NCI-H1694 treated with DMSO at 0.1 percent for 48 hours (cell line): ENCODE data around the gene PRKCH.

Experiments
- DNase-seq: peaks from one replicate; lab custom pipeline; 2025; lab: John Stamatoyannopoulos, UW

PRKCH gene

GRCh38 chr14:61337893-61338292 is 16.5 kb downstream of the PRKCH start:
- no peak for DNase-seq

DNA sequence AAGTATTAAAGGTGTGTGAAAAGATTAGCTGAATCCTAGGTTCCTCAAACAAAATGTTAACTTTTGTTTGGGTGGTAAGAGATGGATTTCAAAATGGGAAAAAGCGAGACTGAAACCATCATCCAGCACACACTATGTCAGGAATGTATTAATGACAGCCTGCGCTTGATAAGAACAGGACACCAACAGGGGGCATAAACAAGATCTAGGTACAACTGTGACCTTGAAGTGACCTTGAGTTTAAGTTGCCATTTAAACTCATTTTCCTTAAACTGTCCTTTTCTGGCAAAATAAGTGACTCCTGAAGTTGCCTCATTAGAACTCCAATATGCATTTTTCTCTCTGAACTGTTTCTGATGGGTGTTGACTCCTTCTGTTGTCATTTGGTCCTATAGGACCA is 17.1 kb downstream of the PRKCH start:
- DNase-seq: no peak

DNA sequence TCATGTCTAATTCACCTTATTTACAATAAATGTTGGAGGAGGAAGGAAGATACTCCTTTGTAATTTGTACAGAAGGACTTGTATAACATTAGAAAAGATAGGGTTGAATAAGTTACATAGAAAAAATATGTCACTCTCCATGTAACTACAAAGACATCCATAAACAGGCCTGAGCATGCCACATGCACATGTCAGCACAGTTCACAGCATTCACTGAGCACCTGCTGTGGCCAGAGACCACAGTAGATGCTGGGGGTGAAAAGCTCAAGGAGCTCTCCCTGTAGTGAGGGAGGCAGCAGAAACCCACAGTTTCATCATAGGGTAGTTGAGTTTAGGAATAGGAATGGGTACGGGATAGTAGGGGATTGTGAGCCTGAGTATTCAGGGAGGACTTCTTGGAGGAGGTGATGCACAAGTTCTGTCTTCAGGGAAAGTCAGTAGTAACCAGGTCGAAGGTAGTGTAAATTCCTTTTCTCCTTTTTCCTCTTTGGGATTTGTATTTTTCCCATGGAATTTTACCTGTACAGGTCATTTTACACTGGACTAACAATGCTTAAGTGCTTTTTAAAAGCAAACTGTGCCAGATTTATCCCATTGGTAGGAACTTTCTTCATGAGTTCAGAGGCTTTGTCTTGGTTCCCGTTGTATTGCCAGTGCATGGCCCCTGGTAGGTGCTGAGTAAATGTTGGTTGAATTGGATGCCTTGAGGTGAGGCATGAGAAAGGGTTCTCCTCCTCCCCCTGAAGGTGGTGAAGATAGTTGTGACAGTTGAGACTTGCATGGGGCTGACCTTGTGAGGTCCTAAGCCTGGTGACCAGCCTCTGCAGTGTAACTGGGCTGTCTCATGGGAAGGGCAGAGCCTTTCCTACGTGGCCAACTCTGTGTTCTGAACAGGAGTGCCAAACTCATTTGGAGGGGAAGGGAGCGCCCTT is 20.2 kb downstream of the PRKCH start:
- no peak for DNase-seq

- no peak for DNase-seq
Measured at GRCh38 chr14:61342486-61342885, 21.1 kb downstream of the PRKCH start.

GRCh38 chr14:61342932-61343331 is 21.6 kb downstream of the PRKCH start:
- DNase-seq: no peak

DNA sequence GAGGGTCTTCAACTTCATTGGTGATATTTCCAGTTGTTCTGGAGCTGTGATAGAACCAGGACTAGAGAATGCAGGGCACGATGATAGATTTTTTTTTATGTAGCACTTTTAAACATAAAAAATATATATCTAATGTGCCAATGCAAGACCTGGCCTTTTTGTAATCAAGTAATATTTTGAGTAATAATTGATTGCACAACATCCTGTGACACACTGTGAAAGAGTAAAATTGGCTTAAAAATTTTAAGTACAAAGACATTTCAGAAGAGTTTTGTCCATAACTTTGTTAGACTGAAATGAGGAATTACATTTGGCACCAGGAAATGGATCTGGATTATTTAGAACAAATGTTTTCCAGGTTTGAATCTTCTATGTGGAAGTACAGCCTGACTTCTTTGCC is 22.1 kb downstream of the PRKCH start:
- DNase-seq: no peak

DNA sequence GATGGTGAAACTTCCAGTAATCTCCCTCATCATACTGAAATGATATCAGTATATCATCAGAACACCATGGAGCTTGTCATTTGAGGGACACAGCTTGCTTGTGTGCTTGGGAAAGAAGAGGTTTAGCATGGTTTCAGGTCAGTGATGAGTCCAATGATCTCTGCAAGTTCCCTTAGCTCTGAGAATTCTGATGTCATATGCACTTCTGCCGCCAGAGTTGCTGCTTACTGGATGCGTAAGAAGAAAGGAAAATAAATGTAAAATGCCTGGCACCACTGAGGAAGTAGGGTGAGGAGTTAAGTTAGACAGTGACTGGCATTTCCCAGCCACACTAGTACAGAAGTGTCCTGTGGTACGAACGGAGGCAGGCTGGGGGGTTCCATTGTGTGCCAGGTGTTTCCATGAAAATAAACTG is 22.6 kb downstream of the PRKCH start:
- DNase-seq: no peak

DNA sequence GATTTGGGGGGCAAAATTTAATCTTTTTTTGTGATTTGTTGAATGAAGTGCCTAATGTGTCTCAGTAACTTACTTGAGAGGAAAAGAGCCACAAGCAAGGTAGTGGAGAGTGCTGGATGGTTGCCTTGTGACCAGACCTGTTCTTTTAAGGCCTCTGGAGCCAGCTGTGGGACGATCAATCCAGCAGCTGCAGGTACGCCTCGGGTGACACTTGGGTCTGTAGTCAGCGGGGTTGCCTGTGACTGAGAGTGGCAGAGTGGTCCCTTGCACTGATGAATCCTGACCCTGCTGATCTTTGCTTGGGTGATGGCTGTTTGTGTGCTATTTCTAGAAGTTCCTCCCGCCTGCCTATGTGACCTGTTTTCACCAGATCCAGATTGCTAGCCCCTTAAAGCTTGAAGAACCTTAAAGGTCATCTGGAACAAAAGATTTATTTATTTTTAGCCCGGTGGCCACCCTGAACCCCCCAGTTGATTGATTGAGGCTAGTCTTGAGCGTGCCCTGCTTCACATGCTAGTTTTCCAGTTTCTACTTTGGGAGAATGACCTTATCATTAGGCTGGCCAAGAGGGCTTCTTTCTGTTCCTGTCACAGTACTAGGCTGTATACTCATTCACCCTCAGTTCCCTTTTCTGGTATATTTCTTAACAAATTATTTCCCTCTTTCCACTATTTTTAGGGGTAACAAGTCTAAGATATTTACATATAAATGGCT is 23.2 kb downstream of the PRKCH start:
- DNase-seq: no peak

GRCh38 chr14:61345151-61345482 is 23.7 kb downstream of the PRKCH start:
- DNase-seq: no peak

- no peak for DNase-seq
Measured at GRCh38 chr14:61346221-61346620, 24.8 kb downstream of the PRKCH start.

DNA sequence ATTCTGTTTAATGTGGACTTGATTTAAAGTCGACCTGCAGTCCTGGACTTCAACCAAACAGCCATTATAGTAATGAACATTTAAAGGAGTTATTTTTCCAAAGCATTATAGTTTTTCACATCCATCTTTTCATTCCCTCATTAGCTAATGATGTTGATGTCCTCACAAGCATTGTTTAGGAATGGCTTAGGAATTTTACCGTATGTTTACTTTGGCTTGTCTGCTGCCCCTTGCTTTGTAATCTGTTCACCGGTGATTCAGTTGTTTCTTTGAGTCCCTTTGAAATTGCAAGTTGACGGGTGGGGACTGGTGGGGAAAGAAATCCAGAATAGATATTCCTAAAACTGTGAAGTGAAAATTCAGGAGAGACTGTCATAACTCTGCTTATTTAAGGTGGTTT is 25.4 kb downstream of the PRKCH start:
- no peak for DNase-seq

DNA sequence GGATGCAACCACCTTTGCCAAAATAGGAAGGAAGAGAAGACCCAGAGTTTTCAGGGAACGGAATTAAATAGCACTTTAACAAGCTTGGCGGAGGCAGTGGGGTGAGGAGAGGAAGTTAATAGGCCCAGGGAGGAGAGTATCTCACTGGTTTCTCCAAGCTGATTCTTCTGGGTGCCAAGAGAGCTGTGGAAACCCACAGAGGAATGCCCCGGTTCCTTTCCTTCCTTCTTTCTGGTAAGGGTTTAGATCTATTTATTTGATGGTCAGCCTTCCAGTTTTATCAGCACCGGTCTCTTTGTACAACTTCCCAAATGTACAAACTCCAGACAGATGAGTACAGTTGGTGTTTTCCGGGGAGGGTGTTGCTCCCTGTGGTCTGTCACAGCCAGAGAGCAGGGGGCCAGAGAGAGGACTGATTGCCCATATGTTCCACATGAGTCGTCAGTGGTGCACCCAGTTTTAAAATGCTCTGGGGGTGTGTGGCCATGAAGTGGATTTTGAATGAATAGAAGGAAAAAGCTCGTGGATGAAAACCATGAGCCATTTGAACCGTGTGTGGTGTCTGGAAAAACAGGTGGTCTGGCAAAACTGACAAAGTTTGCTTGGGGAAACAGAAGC is 26.6 kb downstream of the PRKCH start:
- DNase-seq: no peak

- no peak for DNase-seq
Measured at GRCh38 chr14:61350427-61351270, 29.3 kb downstream of the PRKCH start.

DNA sequence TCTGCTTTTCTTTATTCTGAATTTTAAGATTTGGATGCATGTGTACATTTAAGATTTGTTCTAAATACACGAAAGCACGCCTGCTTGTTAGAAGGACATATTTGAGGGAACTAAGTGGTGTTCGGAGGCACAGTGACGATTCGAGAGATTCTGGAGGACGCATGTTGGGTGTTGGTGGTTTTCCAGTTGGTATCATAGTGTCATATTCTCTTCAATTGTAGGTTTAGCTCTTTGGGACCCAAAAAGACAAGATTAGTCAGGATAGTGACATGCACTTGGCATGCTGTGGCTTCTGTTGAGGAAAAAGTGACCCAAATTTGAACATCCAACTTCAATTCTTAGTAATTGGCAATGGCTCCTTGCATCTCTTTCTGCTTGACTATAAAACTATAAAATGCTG is 30.1 kb downstream of the PRKCH start:
- DNase-seq: no peak

DNA sequence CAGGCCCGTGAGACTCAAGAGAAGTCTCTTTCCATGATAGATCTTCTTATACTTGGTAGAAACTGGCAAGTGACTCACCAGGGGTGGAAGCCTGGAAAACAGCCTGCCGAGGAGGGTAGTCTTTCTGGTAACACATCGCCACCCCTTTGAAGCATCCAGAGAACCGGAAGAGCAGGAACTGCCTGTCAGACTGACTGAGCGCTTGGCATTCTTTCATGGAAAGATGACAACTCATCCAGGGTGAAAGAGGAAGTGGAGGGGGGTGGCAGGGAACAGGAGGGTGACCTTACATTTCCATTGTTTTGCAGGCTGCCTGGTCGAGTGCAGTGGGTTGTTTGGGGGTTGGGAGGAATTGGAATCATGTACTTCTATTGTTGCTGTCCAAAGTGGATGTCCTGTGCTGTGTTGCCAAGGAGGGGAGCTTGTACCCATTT is 34.5 kb downstream of the PRKCH start:
- no peak for DNase-seq

DNA sequence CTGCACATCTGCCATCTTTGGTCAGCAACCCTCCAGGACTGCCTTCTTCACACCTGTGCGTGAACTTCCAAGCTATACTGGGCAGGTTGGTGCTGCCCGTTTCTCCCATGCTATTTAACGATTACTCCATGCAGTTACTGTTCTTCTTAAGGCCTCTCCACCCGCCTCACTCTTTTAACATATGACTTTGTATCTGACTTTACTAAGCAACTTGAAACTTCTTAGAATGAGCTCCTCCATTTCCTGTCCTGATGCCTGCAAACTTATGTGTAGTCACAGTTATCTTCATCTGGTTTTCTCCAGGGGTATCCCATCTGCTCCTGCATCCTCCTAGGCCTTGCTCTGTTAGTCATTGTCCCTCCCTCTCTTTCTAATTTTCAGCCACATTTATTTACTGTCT is 35.7 kb downstream of the PRKCH start:
- DNase-seq: no peak

- DNase-seq: no peak
Measured at GRCh38 chr14:61358554-61359226, 37.3 kb downstream of the PRKCH start.

GRCh38 chr14:61360796-61361525 is 39.6 kb downstream of the PRKCH start:
- no peak for DNase-seq

- no peak for DNase-seq
Measured at GRCh38 chr14:61362072-61362750, 40.8 kb downstream of the PRKCH start.

GRCh38 chr14:61364243-61364642 is 42.9 kb downstream of the PRKCH start:
- no peak for DNase-seq
